ENCODE measurements around the gene INPP5D.

INPP5D gene

GRCh38 chr2:233087713-233088112 lies 27.6 kb downstream of the INPP5D start:
- Histone ChIP-seq H3K27ac (ENCODE audit: low read depth, low read length) (no peak overlapping the region), H3K36me3 (ENCODE audit: insufficient read depth, low read length) (no peaks in the 10 kb centered on the region), H3K4me3 (ENCODE audit: low read depth, low read length) (no peak overlapping the region), H3K4me1 (ENCODE audit: control insufficient read depth, insufficient read depth, low read length, unreplicated experiment) (peaks cover 3% of the 10 kb centered on the region), H2AFZ (ENCODE audit: low read length, unreplicated experiment) (no peak overlapping the region), H3K27me3 (ENCODE audit: insufficient read depth, low read length) (peaks cover 17% of the 10 kb centered on the region; the same call in 1 of the 2 replicates), H3K79me2 (ENCODE audit: control insufficient read depth, insufficient read depth, low read length, unreplicated experiment) (no peaks in the 10 kb centered on the region)

- Histone ChIP-seq H3K27me3 (ENCODE audit: insufficient read depth, low read length) (peaks cover 18% of the 10 kb centered on the region), H3K79me2 (ENCODE audit: control insufficient read depth, insufficient read depth, low read length, unreplicated experiment) (no peaks in the 10 kb centered on the region), H3K4me3 (ENCODE audit: low read depth, low read length) (no peak overlapping the region), H3K4me1 (ENCODE audit: control insufficient read depth, insufficient read depth, low read length, unreplicated experiment) (peaks cover 3% of the 10 kb centered on the region), H3K36me3 (ENCODE audit: insufficient read depth, low read length) (no peaks in the 10 kb centered on the region), H3K27ac (ENCODE audit: low read depth, low read length) (no peak overlapping the region), H2AFZ (ENCODE audit: low read length, unreplicated experiment) (no peak overlapping the region)
Observed at GRCh38 chr2:233088972-233089345, 28.8 kb downstream of the INPP5D start.

GRCh38 chr2:233089851-233090250 lies 29.7 kb downstream of the INPP5D start:
- H3K27me3 ChIP-seq (ENCODE audit: insufficient read depth, low read length) = peaks cover 24% of the 10 kb centered on the region
- H3K79me2 ChIP-seq (ENCODE audit: control insufficient read depth, insufficient read depth, low read length, unreplicated experiment) = no peaks in the 10 kb centered on the region
- no peaks in the 10 kb centered on the region for H3K36me3 ChIP-seq (ENCODE audit: insufficient read depth, low read length)
- H3K4me3 ChIP-seq (ENCODE audit: low read depth, low read length) = no peak overlapping the region
- no peak overlapping the region for H3K27ac ChIP-seq (ENCODE audit: low read depth, low read length)
- H3K4me1 ChIP-seq (ENCODE audit: control insufficient read depth, insufficient read depth, low read length, unreplicated experiment) = peaks cover 3% of the 10 kb centered on the region
- H2AFZ ChIP-seq (ENCODE audit: low read length, unreplicated experiment) = no peak overlapping the region

GRCh38 chr2:233090879-233091278 lies 30.7 kb downstream of the INPP5D start:
- Histone ChIP-seq H2AFZ (ENCODE audit: low read length, unreplicated experiment) (no peak overlapping the region), H3K4me3 (ENCODE audit: low read depth, low read length) (no peak overlapping the region), H3K4me1 (ENCODE audit: control insufficient read depth, insufficient read depth, low read length, unreplicated experiment) (peaks cover 3% of the 10 kb centered on the region), H3K36me3 (ENCODE audit: insufficient read depth, low read length) (no peaks in the 10 kb centered on the region), H3K27me3 (ENCODE audit: insufficient read depth, low read length) (peaks cover 25% of the 10 kb centered on the region), H3K27ac (ENCODE audit: low read depth, low read length) (no peak overlapping the region), H3K79me2 (ENCODE audit: control insufficient read depth, insufficient read depth, low read length, unreplicated experiment) (no peaks in the 10 kb centered on the region)

GRCh38 chr2:233091595-233092375 lies 31.6 kb downstream of the INPP5D start:
- Histone ChIP-seq H3K4me3 (ENCODE audit: low read depth, low read length) (no peak overlapping the region), H3K36me3 (ENCODE audit: insufficient read depth, low read length) (no peaks in the 10 kb centered on the region)

GRCh38 chr2:233092432-233093165 lies 32.5 kb downstream of the INPP5D start:
- Histone ChIP-seq H3K36me3 (ENCODE audit: insufficient read depth, low read length) (no peaks in the 10 kb centered on the region), H3K27me3 (ENCODE audit: insufficient read depth, low read length) (peaks cover 28% of the 10 kb centered on the region), H3K27ac (ENCODE audit: low read depth, low read length) (no peak overlapping the region), H2AFZ (ENCODE audit: low read length, unreplicated experiment) (no peak overlapping the region), H3K4me1 (ENCODE audit: control insufficient read depth, insufficient read depth, low read length, unreplicated experiment) (no peaks in the 10 kb centered on the region), H3K79me2 (ENCODE audit: control insufficient read depth, insufficient read depth, low read length, unreplicated experiment) (no peaks in the 10 kb centered on the region), H3K4me3 (ENCODE audit: low read depth, low read length) (no peak overlapping the region)

More at GRCh38 chr2:233091595-233092375, 31.6 kb downstream of the INPP5D start:
- Histone ChIP-seq H3K27ac (ENCODE audit: low read depth, low read length) (no peak overlapping the region), H2AFZ (ENCODE audit: low read length, unreplicated experiment) (no peak overlapping the region), H3K27me3 (ENCODE audit: insufficient read depth, low read length) (peaks cover 28% of the 10 kb centered on the region), H3K4me1 (ENCODE audit: control insufficient read depth, insufficient read depth, low read length, unreplicated experiment) (peaks cover 1% of the 10 kb centered on the region), H3K79me2 (ENCODE audit: control insufficient read depth, insufficient read depth, low read length, unreplicated experiment) (no peaks in the 10 kb centered on the region)

GRCh38 chr2:233093166-233093448 lies 33.0 kb downstream of the INPP5D start:
- H2AFZ ChIP-seq (ENCODE audit: low read length, unreplicated experiment) = no peak overlapping the region
- peaks cover 28% of the 10 kb centered on the region for H3K27me3 ChIP-seq (ENCODE audit: insufficient read depth, low read length)
- H3K36me3 ChIP-seq (ENCODE audit: insufficient read depth, low read length) = no peaks in the 10 kb centered on the region
- H3K4me1 ChIP-seq (ENCODE audit: control insufficient read depth, insufficient read depth, low read length, unreplicated experiment) = no peaks in the 10 kb centered on the region
- H3K4me3 ChIP-seq (ENCODE audit: low read depth, low read length) = no peak overlapping the region
- no peaks in the 10 kb centered on the region for H3K79me2 ChIP-seq (ENCODE audit: control insufficient read depth, insufficient read depth, low read length, unreplicated experiment)
- no peak overlapping the region for H3K27ac ChIP-seq (ENCODE audit: low read depth, low read length)

GRCh38 chr2:233093721-233094120 lies 33.6 kb downstream of the INPP5D start:
- H2AFZ ChIP-seq (ENCODE audit: low read length, unreplicated experiment) = no peak overlapping the region
- H3K79me2 ChIP-seq (ENCODE audit: control insufficient read depth, insufficient read depth, low read length, unreplicated experiment) = no peaks in the 10 kb centered on the region
- H3K4me1 ChIP-seq (ENCODE audit: control insufficient read depth, insufficient read depth, low read length, unreplicated experiment) = no peaks in the 10 kb centered on the region
- H3K27me3 ChIP-seq (ENCODE audit: insufficient read depth, low read length) = peaks cover 28% of the 10 kb centered on the region
- H3K36me3 ChIP-seq (ENCODE audit: insufficient read depth, low read length) = no peaks in the 10 kb centered on the region
- no peak overlapping the region for H3K4me3 ChIP-seq (ENCODE audit: low read depth, low read length)
- H3K27ac ChIP-seq (ENCODE audit: low read depth, low read length) = no peak overlapping the region

GRCh38 chr2:233094614-233095013 lies 34.5 kb downstream of the INPP5D start:
- H3K4me1 ChIP-seq (ENCODE audit: control insufficient read depth, insufficient read depth, low read length, unreplicated experiment) = no peaks in the 10 kb centered on the region
- H3K27ac ChIP-seq (ENCODE audit: low read depth, low read length) = no peak overlapping the region
- peaks cover 28% of the 10 kb centered on the region for H3K27me3 ChIP-seq (ENCODE audit: insufficient read depth, low read length)
- H2AFZ ChIP-seq (ENCODE audit: low read length, unreplicated experiment) = no peak overlapping the region
- H3K36me3 ChIP-seq (ENCODE audit: insufficient read depth, low read length) = no peaks in the 10 kb centered on the region
- H3K79me2 ChIP-seq (ENCODE audit: control insufficient read depth, insufficient read depth, low read length, unreplicated experiment) = no peaks in the 10 kb centered on the region
- no peak overlapping the region for H3K4me3 ChIP-seq (ENCODE audit: low read depth, low read length)

GRCh38 chr2:233096006-233096405 lies 35.9 kb downstream of the INPP5D start:
- no peak overlapping the region for H3K27ac ChIP-seq (ENCODE audit: low read depth, low read length)
- H3K27me3 ChIP-seq (ENCODE audit: insufficient read depth, low read length) = peaks cover 28% of the 10 kb centered on the region
- no peaks in the 10 kb centered on the region for H3K79me2 ChIP-seq (ENCODE audit: control insufficient read depth, insufficient read depth, low read length, unreplicated experiment)
- H3K36me3 ChIP-seq (ENCODE audit: insufficient read depth, low read length) = no peaks in the 10 kb centered on the region
- no peaks in the 10 kb centered on the region for H3K4me1 ChIP-seq (ENCODE audit: control insufficient read depth, insufficient read depth, low read length, unreplicated experiment)
- no peak overlapping the region for H3K4me3 ChIP-seq (ENCODE audit: low read depth, low read length)
- H2AFZ ChIP-seq (ENCODE audit: low read length, unreplicated experiment) = no peak overlapping the region

- Histone ChIP-seq H3K27me3 (ENCODE audit: insufficient read depth, low read length) (peaks cover 22% of the 10 kb centered on the region), H3K4me3 (ENCODE audit: low read depth, low read length) (no peak overlapping the region), H2AFZ (ENCODE audit: low read length, unreplicated experiment) (no peak overlapping the region), H3K27ac (ENCODE audit: low read depth, low read length) (no peak overlapping the region), H3K4me1 (ENCODE audit: control insufficient read depth, insufficient read depth, low read length, unreplicated experiment) (no peaks in the 10 kb centered on the region), H3K79me2 (ENCODE audit: control insufficient read depth, insufficient read depth, low read length, unreplicated experiment) (no peaks in the 10 kb centered on the region), H3K36me3 (ENCODE audit: insufficient read depth, low read length) (no peaks in the 10 kb centered on the region)
Observed at GRCh38 chr2:233098618-233099017, 38.5 kb downstream of the INPP5D start.
